GM12892 (cell line): ENCODE results near the gene ASCC3.

Experiments
- POLR2AphosphoS5 ChIP-seq: IDR thresholded peaks from 2 replicates; pipeline ENCODE4 v1.6.1; 2011; ENCODE audit warnings: low read depth, low read length, control low read depth
- TAF1 ChIP-seq: IDR thresholded peaks from 2 replicates; pipeline ENCODE4 v1.6.1; 2011; ENCODE audit warnings: low read depth, mild to moderate bottlenecking, control low read depth, low read length, borderline replicate concordance

GRCh38 chr6:100893743-100894142 lies 12.6 kb upstream of the ASCC3 start:
- TF ChIP-seq POLR2AphosphoS5 (no peak), TAF1 (no peak)
